WI38 (cell line): ENCODE results near the gene SYT13.

ENCODE experiments used
- H3K4me3 ChIP-seq: 2 replicates; pipeline ENCODE4 v1.5.1; 2011; ENCODE audit warnings: low read depth, mild to moderate bottlenecking, control low read depth, low read length
- TF ChIP-seq, protein P1 (sequence below): IDR thresholded peaks from 2 replicates; pipeline ENCODE4 v1.5.1; 2012; ENCODE audit warnings: low read depth, mild to moderate bottlenecking, control low read depth, low read length

SYT13 gene

DNA sequence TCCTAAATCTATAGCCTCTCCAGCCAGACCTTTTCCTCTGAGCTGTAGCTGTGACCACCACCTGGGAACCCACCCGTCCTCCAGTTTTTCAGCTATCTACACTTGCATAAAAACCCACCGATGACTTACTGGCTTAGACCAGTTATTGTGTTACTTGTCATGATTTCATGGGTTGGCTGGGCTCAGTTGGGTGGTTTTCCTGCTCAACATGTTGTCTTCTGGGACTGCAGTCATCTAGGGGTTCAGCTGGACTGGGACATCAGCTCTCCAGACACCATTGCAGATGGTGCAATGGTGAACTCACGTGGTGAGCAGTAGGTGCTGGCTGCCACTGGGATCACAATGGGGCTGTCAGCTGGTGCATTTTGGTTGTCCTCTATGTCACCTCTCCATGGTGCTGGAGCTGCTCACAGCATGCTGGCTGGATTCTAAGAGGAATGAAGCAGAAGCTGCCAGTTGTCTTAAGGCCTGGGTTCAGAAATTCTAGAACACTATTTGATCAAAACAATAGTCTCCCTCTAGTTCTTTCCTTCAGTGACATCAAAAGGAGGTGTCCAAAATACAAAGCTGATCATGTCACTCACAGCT lies 1.3 kb upstream of the SYT13 start:
- no peak overlapping the region for H3K4me3 ChIP-seq
- TF ChIP-seq, protein P1, sequence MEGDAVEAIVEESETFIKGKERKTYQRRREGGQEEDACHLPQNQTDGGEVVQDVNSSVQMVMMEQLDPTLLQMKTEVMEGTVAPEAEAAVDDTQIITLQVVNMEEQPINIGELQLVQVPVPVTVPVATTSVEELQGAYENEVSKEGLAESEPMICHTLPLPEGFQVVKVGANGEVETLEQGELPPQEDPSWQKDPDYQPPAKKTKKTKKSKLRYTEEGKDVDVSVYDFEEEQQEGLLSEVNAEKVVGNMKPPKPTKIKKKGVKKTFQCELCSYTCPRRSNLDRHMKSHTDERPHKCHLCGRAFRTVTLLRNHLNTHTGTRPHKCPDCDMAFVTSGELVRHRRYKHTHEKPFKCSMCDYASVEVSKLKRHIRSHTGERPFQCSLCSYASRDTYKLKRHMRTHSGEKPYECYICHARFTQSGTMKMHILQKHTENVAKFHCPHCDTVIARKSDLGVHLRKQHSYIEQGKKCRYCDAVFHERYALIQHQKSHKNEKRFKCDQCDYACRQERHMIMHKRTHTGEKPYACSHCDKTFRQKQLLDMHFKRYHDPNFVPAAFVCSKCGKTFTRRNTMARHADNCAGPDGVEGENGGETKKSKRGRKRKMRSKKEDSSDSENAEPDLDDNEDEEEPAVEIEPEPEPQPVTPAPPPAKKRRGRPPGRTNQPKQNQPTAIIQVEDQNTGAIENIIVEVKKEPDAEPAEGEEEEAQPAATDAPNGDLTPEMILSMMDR, result no peak

DNA sequence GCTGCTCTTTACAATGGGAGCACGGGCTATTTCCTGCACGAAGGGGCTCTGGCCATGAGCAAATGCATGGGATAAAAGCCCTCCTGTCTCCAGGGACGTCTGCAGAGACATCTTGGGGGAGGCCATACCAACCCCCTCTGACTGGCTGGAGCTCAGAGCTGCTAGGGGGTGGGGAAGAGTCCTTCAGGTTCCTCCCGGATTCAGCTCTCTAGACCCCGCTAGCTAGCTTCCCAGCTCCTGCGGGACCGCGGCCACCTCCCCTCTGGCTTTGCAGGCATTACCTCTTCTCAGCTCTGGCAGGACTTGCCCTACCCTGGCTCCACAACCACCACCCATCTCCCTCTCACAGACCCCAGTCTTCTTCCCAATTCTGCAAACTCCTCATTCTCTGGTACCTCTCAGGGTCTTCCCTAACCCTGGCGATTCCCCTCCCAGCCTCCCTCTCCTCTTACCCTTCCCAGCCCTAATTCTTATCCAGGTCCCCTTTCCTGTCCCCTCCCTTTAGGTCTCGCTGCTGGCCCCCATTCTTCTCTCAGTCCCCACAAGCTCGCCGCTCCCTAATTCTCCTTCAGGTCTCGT lies 802 bp downstream of the SYT13 start:
- no peak overlapping the region for H3K4me3 ChIP-seq
- TF ChIP-seq, protein P1, result no peak

DNA sequence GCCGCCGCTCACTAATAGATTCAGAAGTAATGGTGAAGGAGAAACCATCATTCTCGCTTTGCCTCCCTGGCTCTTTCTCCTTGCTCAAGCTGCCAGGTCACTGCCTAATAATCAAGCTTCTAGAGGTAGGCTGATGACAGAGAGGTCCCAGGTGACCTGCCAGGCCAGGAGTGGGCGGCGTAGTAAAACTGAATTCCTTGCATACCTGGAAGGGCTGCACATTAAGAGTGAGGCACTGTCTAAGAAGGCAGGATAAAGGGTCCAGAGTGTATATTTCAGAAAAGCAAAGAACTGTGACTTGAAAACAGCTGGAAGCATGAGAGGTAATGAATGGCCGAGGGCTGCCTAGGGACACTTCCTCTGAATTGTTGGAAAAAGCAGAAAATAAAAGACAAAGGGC lies 4.1 kb downstream of the SYT13 start:
- TF ChIP-seq, protein P1, result no peak
- H3K4me3 ChIP-seq, result no peak overlapping the region

DNA sequence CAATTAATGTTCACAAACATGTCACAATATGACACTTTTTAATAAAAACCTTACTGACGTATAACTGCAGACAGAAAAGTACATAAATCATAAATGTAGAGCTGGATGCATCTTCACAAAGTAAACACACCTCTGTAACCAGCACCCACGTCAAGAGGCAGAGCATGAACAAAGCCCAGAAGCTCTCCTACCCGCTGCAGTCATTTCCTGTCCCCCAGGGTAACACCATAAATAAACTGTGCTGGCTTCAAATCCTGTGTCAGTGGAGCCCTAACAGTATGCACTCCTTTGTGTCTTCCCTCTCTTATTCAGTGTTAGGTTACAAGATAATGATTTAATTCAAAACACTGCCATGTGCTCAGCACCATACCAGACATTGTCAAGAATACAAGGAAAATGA lies 5.7 kb downstream of the SYT13 start:
- no peak overlapping the region for H3K4me3 ChIP-seq

DNA sequence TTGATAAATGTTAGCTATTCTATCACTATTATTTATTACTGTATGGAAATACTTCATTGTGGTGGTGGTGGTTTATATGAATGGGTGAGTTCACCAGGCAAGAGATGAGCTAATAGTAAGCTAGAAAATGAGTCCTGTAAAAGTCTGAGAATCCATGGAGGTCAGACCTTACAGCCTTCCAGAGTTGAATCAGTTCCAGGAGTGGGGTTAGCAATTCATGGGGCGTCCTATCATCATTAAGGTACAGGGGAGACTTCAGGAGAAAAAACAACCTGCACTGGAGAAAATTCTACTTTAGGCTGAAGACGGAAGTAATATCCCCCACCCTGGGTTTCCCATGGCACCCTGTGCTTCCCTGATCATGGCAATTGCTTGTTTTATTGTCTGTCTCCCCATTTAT lies 6.5 kb downstream of the SYT13 start:
- TF ChIP-seq, protein P1, result no peak

More for the DNA sequence above, 5.7 kb downstream of the SYT13 start:
- TF ChIP-seq, protein P1, result no peak

DNA sequence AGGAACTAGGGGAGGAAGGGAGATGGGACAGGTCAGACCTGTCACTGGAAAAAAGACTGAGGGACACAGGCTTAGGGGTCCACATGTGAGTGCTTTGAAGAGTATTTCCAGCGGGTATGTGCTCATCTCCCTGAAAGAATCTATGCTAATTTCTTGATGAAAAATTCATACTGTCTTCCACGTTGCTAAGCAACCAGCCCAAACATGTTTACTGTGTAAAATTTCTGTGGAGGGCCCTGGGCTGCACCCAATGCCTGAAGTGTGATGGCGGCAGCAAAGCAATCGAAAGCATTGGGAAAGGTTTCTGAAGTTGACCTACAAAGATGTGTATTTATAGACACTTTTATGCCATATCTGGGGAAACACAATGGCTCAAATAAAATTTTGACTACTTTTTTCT lies 7.4 kb downstream of the SYT13 start:
- TF ChIP-seq, protein P1, result no peak
- no peak overlapping the region for H3K4me3 ChIP-seq

More for the DNA sequence above, 6.5 kb downstream of the SYT13 start:
- H3K4me3 ChIP-seq, result no peak overlapping the region

DNA sequence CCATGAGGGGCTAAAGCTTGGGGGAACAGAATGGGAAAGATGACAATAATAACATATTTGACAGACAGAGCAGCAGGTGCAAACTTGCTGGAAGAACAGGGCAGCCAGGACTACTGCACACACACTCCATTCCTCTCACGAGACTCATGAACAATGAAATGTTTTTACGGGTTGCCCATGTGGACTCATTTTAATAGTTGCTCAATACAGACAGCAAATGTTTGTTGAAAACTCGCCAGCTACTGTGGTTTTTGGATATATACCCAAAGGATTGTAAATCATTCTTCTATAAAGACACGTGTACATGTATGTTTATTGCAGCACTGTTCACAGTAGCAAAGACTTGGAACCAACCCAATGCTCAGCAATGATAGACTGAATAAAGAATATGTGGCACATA lies 10.3 kb downstream of the SYT13 start:
- TF ChIP-seq, protein P1, result no peak
- H3K4me3 ChIP-seq, result no peak overlapping the region
